Suppressor macrophage treated with lipopolysaccharide for 4 hours (primary cell): ENCODE measurements around the gene TTC4.
A peak's percentile ranks its signal among the peaks of the same experiment; 100 is the strongest.

Source experiments
- DNase-seq: peaks from one replicate; pipeline ENCODE4 v3.0.0-alpha.2; 2020

Gene TTC4

GRCh38 chr1:54705153-54705552, 10.5 kb upstream of the TTC4 start:
- no peak for DNase-seq

DNA sequence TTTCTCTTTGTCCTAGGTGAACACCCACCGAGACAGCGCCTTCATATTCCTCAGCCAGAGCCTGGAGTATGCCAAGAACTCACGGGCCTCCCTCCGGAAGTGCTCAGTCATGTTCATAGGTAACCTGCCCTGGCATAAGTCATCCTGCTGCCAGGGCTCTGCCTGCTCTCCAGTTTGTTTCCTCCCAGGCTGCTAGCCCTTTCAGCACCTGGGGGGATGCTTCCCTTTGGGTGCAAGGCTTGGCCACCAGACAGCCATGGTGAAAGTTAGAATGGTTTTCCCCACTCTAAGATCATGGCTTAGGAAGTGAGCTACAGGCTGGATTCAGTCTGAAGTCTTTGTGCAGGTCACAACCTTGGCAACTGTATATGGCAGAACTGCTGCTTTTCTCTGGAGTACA, 9.2 kb upstream of the TTC4 start:
- no peak for DNase-seq

DNA sequence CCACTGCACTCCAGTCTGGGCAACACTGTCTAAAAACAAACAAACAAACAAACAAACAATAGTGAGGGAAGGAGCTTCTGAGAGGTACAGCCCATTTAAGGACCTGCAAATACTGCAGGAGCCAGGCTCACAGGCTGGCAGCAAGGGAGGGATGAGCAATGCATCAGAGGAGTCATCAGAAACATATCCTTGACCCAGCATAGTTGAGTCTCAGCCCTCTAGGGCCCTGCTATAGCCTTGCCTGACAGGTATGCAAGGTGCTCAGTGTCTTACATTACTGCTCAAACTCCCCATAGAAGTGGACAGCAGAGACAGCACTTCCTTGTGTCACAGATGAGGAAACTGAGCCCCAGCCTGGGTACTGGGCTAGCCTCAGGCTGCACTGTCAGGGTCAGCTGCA, 7.3 kb upstream of the TTC4 start:
- no peak for DNase-seq

GRCh38 chr1:54709547-54710292, 5.9 kb upstream of the TTC4 start:
- DNase-seq = no peak

GRCh38 chr1:54710434-54710833, 5.2 kb upstream of the TTC4 start:
- DNase-seq = no peak

DNA sequence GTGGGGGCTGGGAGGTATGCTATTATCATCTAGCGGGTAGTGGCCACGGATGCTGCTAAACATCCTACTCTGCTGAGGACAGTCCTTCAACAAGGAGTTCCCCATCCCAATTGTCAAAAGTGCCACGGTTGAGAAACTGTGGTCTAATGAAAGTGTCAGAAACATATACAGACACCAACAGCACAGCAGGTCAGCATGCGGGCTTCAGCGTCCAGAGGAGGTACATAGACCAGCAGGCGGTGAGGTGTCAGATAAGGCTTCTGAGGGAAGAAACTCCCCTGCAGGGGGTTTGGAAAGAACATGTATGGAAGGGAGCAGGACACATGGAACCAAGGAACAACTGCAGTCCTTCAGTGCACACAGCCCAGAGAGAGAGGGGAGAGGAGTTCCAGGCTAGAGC, 4.8 kb upstream of the TTC4 start:
- DNase-seq = no peak

GRCh38 chr1:54711536-54711935, 4.1 kb upstream of the TTC4 start:
- DNase-seq = no peak

GRCh38 chr1:54714881-54715492, 674 bp upstream of the TTC4 start:
- DNase-seq = no peak

DNA sequence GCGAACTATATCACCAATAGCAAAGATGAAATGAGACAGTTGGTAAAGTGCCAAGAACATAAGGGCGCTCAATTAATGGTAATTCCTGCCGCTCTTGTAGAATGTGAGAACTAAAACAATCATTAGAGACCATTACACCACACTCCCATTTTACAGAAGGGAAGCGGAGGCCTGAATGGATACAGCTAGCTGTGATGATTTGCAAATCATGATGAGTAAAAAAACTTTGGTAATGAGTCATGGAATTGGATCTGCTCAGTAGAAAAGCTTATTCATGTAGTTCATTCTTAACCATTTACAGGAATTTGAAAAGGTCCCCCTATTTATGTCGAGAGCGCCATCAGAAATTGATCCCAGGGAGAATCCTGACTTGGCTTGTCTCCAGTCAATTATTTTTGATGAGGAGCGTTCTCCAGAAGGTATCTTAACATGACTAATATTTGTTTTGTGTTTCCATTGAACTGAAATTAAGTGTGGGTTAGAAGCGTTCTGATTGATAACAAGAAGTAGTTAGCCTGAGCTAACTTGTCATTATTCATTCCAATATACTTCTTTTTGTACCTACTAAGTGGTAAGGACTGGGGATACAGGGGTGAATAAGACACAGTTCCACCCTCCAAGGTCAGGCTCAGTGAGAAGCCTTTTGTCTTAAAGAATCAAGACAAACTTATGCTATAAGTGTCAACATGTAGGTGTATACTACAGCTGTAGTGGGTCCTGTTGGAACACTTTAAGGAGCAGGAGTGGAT, 812 bp downstream of the TTC4 start:
- peak; percentile 61 for DNase-seq

DNA sequence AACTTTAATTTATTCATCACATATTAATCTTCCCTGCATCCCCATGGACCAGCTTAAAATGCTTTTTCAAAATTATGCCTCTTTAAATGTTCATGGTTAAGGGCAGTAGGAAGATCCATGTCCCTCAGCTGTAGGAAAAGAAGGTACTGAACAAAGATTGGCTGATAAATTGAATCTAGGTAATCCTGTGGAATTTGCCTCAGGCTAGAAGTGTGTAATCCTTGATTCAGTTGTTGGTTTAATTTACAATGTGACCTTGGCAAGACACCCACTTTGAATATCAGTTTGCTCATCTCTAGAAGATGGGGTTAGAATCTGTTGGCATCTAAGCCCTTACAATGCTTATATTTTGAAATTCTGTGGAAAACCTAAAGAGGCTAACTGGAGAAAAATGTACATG, 6.1 kb downstream of the TTC4 start:
- DNase-seq = no peak

GRCh38 chr1:54723985-54724384, 8.3 kb downstream of the TTC4 start:
- DNase-seq = no peak

- DNase-seq = no peak
Measured at GRCh38 chr1:54724771-54725170, 9.1 kb downstream of the TTC4 start.

DNA sequence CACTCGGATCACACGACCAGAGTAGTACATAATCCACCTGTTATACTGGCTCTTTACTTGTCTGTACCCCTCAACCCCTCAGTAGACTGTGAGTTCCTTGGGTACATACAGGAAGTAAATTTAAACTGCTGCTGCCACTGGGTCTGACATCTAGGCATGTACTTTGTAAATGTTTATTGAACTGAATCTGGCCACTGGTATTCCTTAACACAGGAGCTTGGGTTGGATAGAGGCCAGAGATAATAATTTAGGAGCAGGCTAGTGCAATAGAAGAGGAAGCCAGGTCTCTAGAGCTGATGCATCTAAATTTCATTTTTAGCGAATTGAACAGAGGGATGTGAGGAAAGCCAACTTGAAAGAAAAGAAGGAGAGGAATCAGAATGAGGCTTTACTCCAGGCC, 12.4 kb downstream of the TTC4 start:
- DNase-seq = no peak

DNA sequence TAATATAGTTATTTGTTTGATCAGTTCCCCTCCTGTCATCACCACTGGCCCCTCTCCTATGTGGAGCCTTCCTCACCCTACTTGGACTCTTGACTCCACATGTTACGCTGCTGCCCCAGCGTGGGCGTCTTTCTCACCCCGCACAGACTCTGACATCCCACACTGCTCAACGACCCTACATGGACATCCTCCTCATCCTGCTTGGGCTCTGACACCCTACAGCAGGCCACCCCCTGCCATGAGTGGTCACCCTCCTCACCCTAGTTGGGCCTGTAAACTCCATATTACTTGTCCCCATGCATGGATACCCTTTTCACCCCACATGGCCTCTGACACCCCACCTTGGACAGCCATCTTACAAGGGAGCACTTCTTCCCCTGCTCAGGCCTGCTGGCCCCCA, 21.0 kb downstream of the TTC4 start:
- no peak for DNase-seq

DNA sequence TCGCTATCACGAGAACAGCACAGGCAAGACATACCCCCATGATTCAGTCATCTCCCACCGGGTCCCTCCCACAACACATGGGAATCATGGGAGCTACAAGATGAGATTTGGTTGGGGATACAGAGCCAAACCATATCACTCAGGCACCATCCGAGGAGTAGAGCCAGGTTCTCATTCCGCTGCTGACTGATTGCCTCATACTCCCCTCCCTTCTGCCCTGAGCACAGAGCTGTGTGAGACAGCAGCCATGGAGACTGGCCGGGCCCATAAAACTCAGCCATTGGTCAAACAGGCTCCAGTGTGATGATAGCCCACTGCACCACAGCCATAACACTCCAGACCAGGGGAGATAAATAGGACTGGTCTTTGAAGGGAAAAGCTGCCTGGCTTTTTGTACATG, 22.6 kb downstream of the TTC4 start:
- no peak for DNase-seq

GRCh38 chr1:54741531-54741930, 25.9 kb downstream of the TTC4 start:
- no peak for DNase-seq

- DNase-seq = no peak
Measured at GRCh38 chr1:54742282-54742681, 26.6 kb downstream of the TTC4 start.

DNA sequence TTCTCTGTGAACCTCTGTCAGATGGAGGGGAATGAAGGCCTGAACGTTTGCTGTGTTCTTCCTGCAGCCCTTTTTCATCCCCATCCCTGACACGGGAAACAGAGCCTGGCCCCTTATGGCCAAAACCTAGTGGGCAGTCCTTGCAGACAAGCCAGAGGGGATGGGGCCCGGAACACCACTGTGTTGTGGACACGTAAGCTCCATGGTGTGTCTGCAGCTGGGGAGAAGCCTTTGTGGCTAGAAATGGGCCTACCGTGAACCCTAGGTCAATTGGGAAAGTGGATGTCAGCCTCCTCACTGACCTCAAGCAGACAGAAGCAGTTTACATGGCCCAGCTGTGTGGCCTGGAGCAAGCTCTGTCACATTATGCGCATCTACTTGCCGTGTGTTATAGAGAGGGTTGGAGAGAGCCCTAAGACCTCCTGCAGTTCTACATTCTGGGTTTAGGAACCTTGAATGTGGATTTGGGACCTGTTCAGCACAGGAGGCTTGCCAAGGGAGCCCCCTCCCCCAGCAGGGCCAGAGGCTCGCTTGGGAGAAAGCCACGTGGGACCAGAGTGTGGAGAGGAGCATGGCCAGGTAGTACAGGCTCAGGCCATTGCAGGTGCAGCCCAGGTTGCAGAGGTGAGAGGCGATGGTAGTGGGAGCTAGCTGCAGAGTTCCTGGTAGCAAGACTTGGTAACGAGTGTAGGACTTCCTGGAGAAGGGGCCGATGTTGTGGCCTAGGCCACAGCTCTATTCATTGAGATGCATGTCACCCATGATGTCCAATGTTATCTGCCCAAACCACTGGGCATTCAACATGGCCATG, 28.0 kb downstream of the TTC4 start:
- DNase-seq = no peak

DNA sequence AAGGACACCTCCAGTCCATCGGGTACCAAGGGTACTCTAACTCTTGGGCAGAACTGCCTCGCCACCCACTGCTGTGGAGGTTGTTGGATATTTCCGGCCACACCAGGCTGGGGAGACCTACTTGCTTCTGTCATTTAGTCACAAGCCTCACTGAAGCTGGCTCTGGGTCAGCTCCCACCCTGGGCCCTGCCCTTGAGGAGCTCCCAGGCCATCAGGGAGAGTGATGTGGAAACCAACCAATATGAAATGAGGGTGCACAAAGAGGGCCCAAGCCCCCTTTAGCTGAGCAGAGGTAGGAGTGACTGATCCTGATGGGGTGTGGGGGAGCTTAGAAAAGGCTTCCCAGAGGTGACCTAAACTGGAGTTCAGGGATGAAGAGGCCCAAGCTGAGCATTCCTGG, 29.0 kb downstream of the TTC4 start:
- no peak for DNase-seq

DNA sequence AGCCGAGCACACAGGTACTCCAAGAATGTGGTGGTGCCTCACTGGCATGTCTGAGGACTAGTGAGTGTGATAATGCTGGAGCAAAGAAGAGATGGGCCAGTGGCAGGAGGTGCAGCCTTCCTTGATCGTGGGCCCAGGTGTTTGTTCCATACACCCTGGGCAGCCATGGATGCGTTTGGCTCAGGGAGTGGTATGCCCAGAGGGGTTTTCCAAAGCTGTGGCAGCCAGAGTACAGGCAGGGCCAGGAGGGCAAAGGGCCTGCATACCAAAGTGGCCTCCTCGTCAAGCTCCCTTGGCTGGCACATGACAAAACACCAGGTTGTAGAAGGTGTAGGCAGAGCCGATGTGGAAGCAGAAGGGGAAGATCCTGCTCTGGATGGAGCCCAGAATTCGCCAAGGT, 29.6 kb downstream of the TTC4 start:
- no peak for DNase-seq

DNA sequence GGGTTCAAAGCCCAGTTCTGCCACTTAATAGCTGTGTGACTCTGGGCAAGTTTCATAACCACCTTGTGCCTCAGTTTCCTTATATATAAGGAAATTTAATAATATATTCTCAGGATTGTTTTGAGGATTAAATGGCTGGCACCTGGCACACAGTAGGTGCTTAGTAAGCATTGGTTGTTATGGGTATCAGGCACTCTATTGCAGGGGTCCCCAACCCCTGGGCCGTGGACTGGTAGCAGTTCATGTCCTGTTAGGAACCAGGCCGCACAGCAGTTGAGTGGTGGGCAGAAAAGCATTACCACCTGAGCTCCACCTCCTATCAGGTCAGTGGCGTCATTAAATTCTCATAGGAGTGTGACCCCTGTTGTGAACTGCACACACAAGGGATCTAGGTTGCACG, 30.2 kb downstream of the TTC4 start:
- no peak for DNase-seq

DNA sequence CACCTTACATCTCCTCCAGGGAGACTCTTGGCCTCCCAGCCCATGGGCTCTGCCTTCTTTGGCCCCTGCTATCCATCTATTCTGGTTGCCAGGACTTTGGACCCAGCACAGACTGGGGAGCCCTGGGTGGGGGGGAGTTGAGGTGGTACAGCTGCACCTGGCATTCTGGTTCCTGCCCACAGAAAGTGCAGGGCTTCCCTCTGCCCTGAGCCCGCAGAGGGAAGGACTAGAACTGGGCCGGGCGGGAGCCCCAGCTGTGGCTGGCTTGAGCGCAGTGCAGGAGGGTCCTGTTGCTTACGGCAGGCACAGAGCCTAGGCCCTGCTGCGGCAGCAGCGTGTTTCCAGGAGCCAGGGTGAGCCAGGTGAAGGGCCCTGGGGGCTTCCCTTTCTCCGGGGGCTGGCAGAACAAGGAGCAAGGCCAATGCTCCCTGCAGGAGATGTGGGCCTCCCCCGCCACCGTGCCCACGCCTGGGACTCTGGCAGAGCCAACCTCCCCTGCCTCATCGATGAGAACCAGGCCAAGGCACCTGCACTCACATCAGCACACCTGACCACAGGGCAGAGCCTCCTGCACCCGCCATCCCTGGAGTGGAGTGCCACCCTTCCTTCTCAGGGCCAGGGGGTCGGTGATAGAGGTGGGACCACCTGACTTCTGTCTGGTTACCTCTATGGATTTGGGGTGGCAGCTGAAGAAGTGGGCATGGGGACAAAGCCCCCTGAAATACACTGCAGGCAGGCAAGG, 32.6 kb downstream of the TTC4 start:
- DNase-seq = no peak

- DNase-seq = no peak
Measured at GRCh38 chr1:54750596-54750995, 34.9 kb downstream of the TTC4 start.
